Fibroblast of pulmonary artery (primary cell): ENCODE measurements around the gene TSHZ2.

Experiments
- DNase-seq: peaks from one replicate; pipeline ENCODE4 v3.0.0-alpha.2; 2010; ENCODE audit warnings: low read depth
- H3K4me3 ChIP-seq: replicated peaks from 2 replicates; pipeline ENCODE4 v1.5.1; 2011; ENCODE audit warnings: low read depth, mild to moderate bottlenecking, control low read depth, low read length, moderate library complexity
- CTCF ChIP-seq: IDR thresholded peaks from 2 replicates; pipeline ENCODE4 v1.5.1; 2011; ENCODE audit warnings: mild to moderate bottlenecking, control low read depth, low read length, inconsistent platforms; ENCODE audit errors: missing control alignments

TSHZ2 gene

GRCh38 chr20:53210931-53211330 is 238.8 kb downstream of the TSHZ2 start:
- TF ChIP-seq CTCF = no peak
- no peak for DNase-seq
- no peak overlapping the region for H3K4me3 ChIP-seq

- no peak overlapping the region for H3K4me3 ChIP-seq
- TF ChIP-seq CTCF = no peak
- no peak for DNase-seq
Observed at GRCh38 chr20:53212018-53212417, 239.9 kb downstream of the TSHZ2 start.

GRCh38 chr20:53214392-53214791 is 242.2 kb downstream of the TSHZ2 start:
- TF ChIP-seq CTCF = no peak
- H3K4me3 ChIP-seq = no peak overlapping the region
- DNase-seq = no peak

- no peak overlapping the region for H3K4me3 ChIP-seq
- no peak for TF ChIP-seq CTCF
- no peak for DNase-seq
Observed at GRCh38 chr20:53215166-53215565, 243.0 kb downstream of the TSHZ2 start.

GRCh38 chr20:53216478-53216855 is 244.3 kb downstream of the TSHZ2 start:
- no peak for TF ChIP-seq CTCF
- DNase-seq = no peak
- no peak overlapping the region for H3K4me3 ChIP-seq

GRCh38 chr20:53216856-53217576 is 244.9 kb downstream of the TSHZ2 start:
- no peak overlapping the region for H3K4me3 ChIP-seq
- peak; percentile 31 for DNase-seq
- TF ChIP-seq CTCF = peak; percentile 78
